CD14-positive monocyte (primary cell): ENCODE measurements around the gene ITGA11. TPM values are rescaled to one million over a fixed set of nuclear protein-coding genes. Genes with fewer than 3 reads are reported as not detected.

ENCODE experiments used
- DNase-seq, 3 donors: peaks; one replicate each; pipeline ENCODE4 v3.0.0-alpha.2; 2011 to 2022
- H2AFZ ChIP-seq: 2 replicates; pipeline ENCODE4 v1.6.0; 2012; ENCODE audit warnings: mild to moderate bottlenecking, low read depth, low read length, inconsistent platforms; ENCODE audit not compliant: insufficient read depth, poor library complexity, severe bottlenecking
- H3K27ac ChIP-seq, 2 donors: 1 replicate in 1 of 2; 2 replicates in 1 of 2; pipeline ENCODE4 v1.5.1; 2012 to 2013; ENCODE audit warnings: low read length in 2 of 2, control low read depth in 1 of 2, inconsistent platforms in 1 of 2, low read depth in 1 of 2, mild to moderate bottlenecking in 1 of 2
- H3K27me3 ChIP-seq, 2 donors: one replicate each; pipeline versions ENCODE4 v1.6.0 to v1.6.1; 2011 to 2013; ENCODE audit warnings: low read length in 2 of 2; ENCODE audit not compliant: control insufficient read depth in 2 of 2, insufficient read depth in 2 of 2
- H3K36me3 ChIP-seq, 2 donors: replicated peaks in 1 of 2; 1 replicate in 1 of 2; 2 replicates in 1 of 2; pipeline versions ENCODE4 v1.5.1 to v1.6.1; 2012 to 2013; ENCODE audit warnings: low read length in 2 of 2, control low read depth in 1 of 2, inconsistent platforms in 1 of 2, mild to moderate bottlenecking in 1 of 2; ENCODE audit not compliant: insufficient read depth in 2 of 2, control insufficient read depth in 1 of 2
- H3K4me1 ChIP-seq, 2 donors: 1 replicate in 1 of 2; 2 replicates in 1 of 2; pipeline versions ENCODE4 v1.5.1 to v1.6.1; 2012 to 2013; ENCODE audit warnings: low read length in 2 of 2, control low read depth in 1 of 2, inconsistent platforms in 1 of 2, mild to moderate bottlenecking in 1 of 2, moderate library complexity in 1 of 2; ENCODE audit not compliant: insufficient read depth in 2 of 2, control insufficient read depth in 1 of 2
- H3K4me2 ChIP-seq: replicated peaks from 2 replicates; pipeline ENCODE3; 2012; ENCODE audit warnings: low read length, moderate library complexity, mild to moderate bottlenecking; ENCODE audit not compliant: poor library complexity, severe bottlenecking; ENCODE audit errors: extremely low read depth
- H3K4me3 ChIP-seq, 3 experiments: fragments of 200-600 bp in 1 of 3; sonication (generic) in 1 of 3; replicated peaks in 1 of 3; 1 replicate in 2 of 3; 2 replicates in 1 of 3; pipeline ENCODE4 v1.5.1; 2011 to 2013; ENCODE audit warnings: low read length in 3 of 3, mild to moderate bottlenecking in 3 of 3, control low read depth in 2 of 3, low read depth in 2 of 3, inconsistent platforms in 1 of 3, moderate library complexity in 1 of 3
- H3K79me2 ChIP-seq: 2 replicates; pipeline ENCODE4 v1.6.0; 2012; ENCODE audit warnings: mild to moderate bottlenecking, control low read depth, inconsistent platforms, low read length, moderate library complexity; ENCODE audit not compliant: insufficient read depth
- H3K9ac ChIP-seq: 2 replicates; pipeline ENCODE4 v1.6.0; 2017; ENCODE audit warnings: low read length, mild to moderate bottlenecking; ENCODE audit not compliant: insufficient read depth, poor library complexity, severe bottlenecking
- H3K9me3 ChIP-seq, 2 donors: replicated peaks in 1 of 2; 1 replicate in 1 of 2; 2 replicates in 1 of 2; pipeline versions ENCODE4 v1.5.1 to v1.6.1; 2012 to 2013; ENCODE audit warnings: low read length in 2 of 2, control low read depth in 1 of 2; ENCODE audit not compliant: control insufficient read depth in 1 of 2, insufficient read depth in 1 of 2
- H4K20me1 ChIP-seq: 2 replicates; pipeline ENCODE4 v1.6.0; 2012; ENCODE audit warnings: mild to moderate bottlenecking, low read length, control low read depth, moderate library complexity; ENCODE audit not compliant: insufficient read depth
- H3K27ac Mint-ChIP-seq, 7 donors: one replicate each; pipeline ENCODE4 v1.8.0; 2020; ENCODE audit warnings: mild to moderate bottlenecking in 7 of 7, mixed read lengths in 7 of 7, moderate library complexity in 6 of 7, inconsistent platforms in 2 of 7
- H3K27me3 Mint-ChIP-seq, 3 donors: one replicate each; pipeline ENCODE4 v1.8.0; 2021 to 2022; ENCODE audit warnings: low read depth in 3 of 3, mild to moderate bottlenecking in 3 of 3, mixed read lengths in 3 of 3, moderate library complexity in 3 of 3, inconsistent platforms in 1 of 3
- H3K36me3 Mint-ChIP-seq, 2 donors: one replicate each; pipeline ENCODE4 v1.8.0; 2020; ENCODE audit warnings: mixed read lengths in 2 of 2, inconsistent platforms in 1 of 2, mild to moderate bottlenecking in 1 of 2
- H3K4me1 Mint-ChIP-seq: one replicate; pipeline ENCODE4 v1.8.0; 2020; ENCODE audit warnings: mild to moderate bottlenecking, mixed read lengths
- H3K4me3 Mint-ChIP-seq, 2 donors: one replicate each; pipeline ENCODE4 v1.8.0; 2020; ENCODE audit warnings: mild to moderate bottlenecking in 2 of 2, mixed read lengths in 2 of 2, moderate library complexity in 1 of 2
- H3K9me3 Mint-ChIP-seq, 7 donors: one replicate each; pipeline ENCODE4 v1.8.0; 2020 to 2022; ENCODE audit warnings: mixed read lengths in 7 of 7, mild to moderate bottlenecking in 6 of 7, moderate library complexity in 6 of 7, inconsistent platforms in 2 of 7
- CTCF ChIP-seq: fragments of 200-600 bp; IDR thresholded peaks from one replicate; pipeline ENCODE4 v1.8.0; 2022; ENCODE audit warnings: antibody characterized with exemption, mild to moderate bottlenecking
- WGBS: methylation state at CpG from one replicate; pipeline ENCODE4 v1.1.5; 2013; ENCODE audit warnings: missing lambda C conversion rate; ENCODE audit not compliant: insufficient coverage; 5-methylcytosine and 5-hydroxymethylcytosine counted together
- intact Hi-C, 2 donors: fragments of 100-400 bp; cut with micrococcal nuclease; formaldehyde crosslinking; loops; one replicate each; pipeline versions ENCODE4 v1.15.0 to v1.15.1; 2023
- polyA plus RNA-seq, 3 donors: library from polyadenylated mRNA; depleted of rRNA in 1 of 3; unstranded in 2 of 3; stranded (reverse) in 1 of 3; fragments of 300-500 nt in 2 of 3; fragments of >200 nt in 1 of 3; fragmentation: Illumina TruSeq in 2 of 3; gene quantifications; 1 replicate in 2 of 3; 2 replicates in 1 of 3; pipeline ENCODE4 v1.2.3, GENCODE V29; 2012 to 2021

The ITGA11 gene
- polyA plus RNA-seq, 3 donors = under 0.01 to 0.01 TPM; not detected in 1

- no peak overlapping the region for H3K9ac ChIP-seq
- H3K36me3 ChIP-seq = no peaks in the 10 kb centered on the region
- no peaks in the 10 kb centered on the region for H3K9me3 Mint-ChIP-seq
- no peaks in the 10 kb centered on the region for H3K27me3 ChIP-seq
- no peak for TF ChIP-seq CTCF
- DNase-seq = no peak
- H3K36me3 Mint-ChIP-seq = no peaks in the 10 kb centered on the region
- H4K20me1 ChIP-seq = no peaks in the 10 kb centered on the region
- no peak overlapping the region for H3K27ac ChIP-seq
- no peak overlapping the region for H3K4me3 Mint-ChIP-seq
- no peaks in the 10 kb centered on the region for H3K79me2 ChIP-seq
- H2AFZ ChIP-seq = no peak overlapping the region
- 100% methylated on average over 2 of the region's 3 CpGs for WGBS
- no peak overlapping the region for H3K4me2 ChIP-seq
- H3K27me3 Mint-ChIP-seq = peaks cover 0 to 3% (median 2%) of the 10 kb centered on the region in 3 donors
- intact Hi-C loops = no loop called here
- no peaks in the 10 kb centered on the region for H3K9me3 ChIP-seq
- H3K4me3 ChIP-seq = no peak overlapping the region
- H3K4me1 Mint-ChIP-seq = no peaks in the 10 kb centered on the region
- no peak overlapping the region for H3K27ac Mint-ChIP-seq
- no peaks in the 10 kb centered on the region for H3K4me1 ChIP-seq
Measured at GRCh38 chr15:68373028-68373427, 58.9 kb downstream of the ITGA11 start.

GRCh38 chr15:68372291-68372811 is 59.6 kb downstream of the ITGA11 start:
- no peak for DNase-seq
- no peaks in the 10 kb centered on the region for H3K36me3 ChIP-seq
- no peaks in the 10 kb centered on the region for H3K4me1 ChIP-seq
- intact Hi-C loops = no loop called here
- Mint-ChIP-seq H3K4me1 (no peaks in the 10 kb centered on the region), H3K36me3 (no peaks in the 10 kb centered on the region), H3K27me3 (peaks cover 0 to 3% (median 2%) of the 10 kb centered on the region in 3 donors), H3K9me3 (no peaks in the 10 kb centered on the region), H3K4me3 (no peak overlapping the region), H3K27ac (no peak overlapping the region)
- no peak overlapping the region for H3K9ac ChIP-seq
- no peaks in the 10 kb centered on the region for H3K27me3 ChIP-seq
- WGBS = 93% methylated on average over 12 of the region's 12 CpGs
- H3K4me3 ChIP-seq = no peak overlapping the region
- no peaks in the 10 kb centered on the region for H3K79me2 ChIP-seq
- no peak overlapping the region for H2AFZ ChIP-seq
- no peaks in the 10 kb centered on the region for H4K20me1 ChIP-seq
- H3K4me2 ChIP-seq = no peak overlapping the region
- H3K9me3 ChIP-seq = no peaks in the 10 kb centered on the region
- no peak for TF ChIP-seq CTCF
- no peak overlapping the region for H3K27ac ChIP-seq
